ENCODE results near the gene MNAT1. TPM values are rescaled to one million over a fixed set of nuclear protein-coding genes. Genes with fewer than 3 reads are reported as not detected.
"Not testable (repeated sequence)": the region's sequence is repeated elsewhere in the genome, so short reads cannot be mapped to it uniquely, and the experiment has no call there.

Gene MNAT1
- total RNA-seq, 1 donor from 2014 or later: 42.4 TPM

DNA sequence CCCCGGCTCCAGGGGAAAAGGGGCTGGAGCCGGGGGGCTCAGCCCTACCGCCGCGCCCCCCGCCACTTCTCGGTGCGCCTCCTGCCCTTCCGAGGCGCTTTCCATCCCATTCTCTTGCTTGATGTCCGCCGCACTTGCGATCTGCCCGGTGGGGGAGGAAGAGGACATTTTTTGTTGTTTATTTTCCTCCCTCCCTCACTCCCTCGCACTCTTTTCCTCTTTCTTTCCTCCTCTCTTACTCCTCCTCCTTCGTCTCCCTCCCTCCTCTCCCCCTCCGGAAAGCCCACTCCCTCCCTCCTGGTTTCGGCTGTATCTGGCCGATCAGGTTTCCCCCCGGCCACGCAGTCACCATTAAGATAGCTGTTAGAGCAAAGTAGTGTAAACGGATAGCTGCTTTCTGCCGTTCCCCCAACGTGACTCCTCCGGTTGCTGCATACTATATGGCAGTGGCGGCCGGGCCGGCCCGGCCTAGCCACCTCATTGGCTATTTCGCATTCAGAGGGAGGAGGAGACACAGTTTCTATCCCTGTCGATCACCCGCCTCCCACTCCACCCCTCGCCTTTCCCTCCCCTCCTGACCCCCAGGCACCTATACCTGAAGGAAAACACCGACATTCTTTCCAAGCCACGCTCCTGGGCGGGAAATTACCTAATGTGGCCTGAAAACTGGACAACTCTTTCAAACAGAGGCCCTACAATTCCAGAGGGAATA, 10.5 kb upstream of the MNAT1 start, which contains the start of gene SIX4:
TSS of gene SIX4 (minus strand) at position 445 of the 712 bp plus-strand sequence. CDS start at position 168, 277 bp downstream.
- DNase-seq (ENCODE audit: low spot score): no peak
- Mint-ChIP-seq H3K36me3 (ENCODE audit: low read depth) (peaks cover 6% of the 10 kb centered on the region), H3K27me3 (ENCODE audit: low read depth) (no peaks in the 10 kb centered on the region), H3K9me3 (ENCODE audit: low read depth) (no peaks in the 10 kb centered on the region), H3K27ac (ENCODE audit: unreplicated experiment) (peak within 1 kb of the TSS; percentile 97), H3K4me1 (ENCODE audit: low read depth) (peaks cover 25% of the 10 kb centered on the region), H3K4me3 (ENCODE audit: unreplicated experiment) (peak within 1 kb of the TSS; percentile 86)
- TF ChIP-seq, protein P1, sequence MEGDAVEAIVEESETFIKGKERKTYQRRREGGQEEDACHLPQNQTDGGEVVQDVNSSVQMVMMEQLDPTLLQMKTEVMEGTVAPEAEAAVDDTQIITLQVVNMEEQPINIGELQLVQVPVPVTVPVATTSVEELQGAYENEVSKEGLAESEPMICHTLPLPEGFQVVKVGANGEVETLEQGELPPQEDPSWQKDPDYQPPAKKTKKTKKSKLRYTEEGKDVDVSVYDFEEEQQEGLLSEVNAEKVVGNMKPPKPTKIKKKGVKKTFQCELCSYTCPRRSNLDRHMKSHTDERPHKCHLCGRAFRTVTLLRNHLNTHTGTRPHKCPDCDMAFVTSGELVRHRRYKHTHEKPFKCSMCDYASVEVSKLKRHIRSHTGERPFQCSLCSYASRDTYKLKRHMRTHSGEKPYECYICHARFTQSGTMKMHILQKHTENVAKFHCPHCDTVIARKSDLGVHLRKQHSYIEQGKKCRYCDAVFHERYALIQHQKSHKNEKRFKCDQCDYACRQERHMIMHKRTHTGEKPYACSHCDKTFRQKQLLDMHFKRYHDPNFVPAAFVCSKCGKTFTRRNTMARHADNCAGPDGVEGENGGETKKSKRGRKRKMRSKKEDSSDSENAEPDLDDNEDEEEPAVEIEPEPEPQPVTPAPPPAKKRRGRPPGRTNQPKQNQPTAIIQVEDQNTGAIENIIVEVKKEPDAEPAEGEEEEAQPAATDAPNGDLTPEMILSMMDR (IDR thresholded peaks at IDR 0.05): peak; percentile 23

GRCh38 chr14:60731291-60731690, 3.3 kb upstream of the MNAT1 start:
- not testable (repeated sequence) for H3K27me3 Mint-ChIP-seq (ENCODE audit: low read depth); H3K4me3 Mint-ChIP-seq (ENCODE audit: unreplicated experiment); H3K27ac Mint-ChIP-seq (ENCODE audit: unreplicated experiment); H3K36me3 Mint-ChIP-seq (ENCODE audit: low read depth); H3K9me3 Mint-ChIP-seq (ENCODE audit: low read depth); DNase-seq (ENCODE audit: low spot score)
- H3K4me1 Mint-ChIP-seq (ENCODE audit: low read depth): peaks cover 16% of the 10 kb centered on the region

- Mint-ChIP-seq H3K27me3 (ENCODE audit: low read depth) (no peaks in the 10 kb centered on the region), H3K27ac (ENCODE audit: unreplicated experiment) (no peak overlapping the region), H3K4me3 (ENCODE audit: unreplicated experiment) (no peak overlapping the region), H3K36me3 (ENCODE audit: low read depth) (no peaks in the 10 kb centered on the region), H3K4me1 (ENCODE audit: low read depth) (peaks cover 18% of the 10 kb centered on the region), H3K9me3 (ENCODE audit: low read depth) (peaks cover 2% of the 10 kb centered on the region)
- no peak for DNase-seq (ENCODE audit: low spot score)
- TF ChIP-seq, protein P1 (IDR thresholded peaks at IDR 0.05): no peak
Observed at GRCh38 chr14:60732840-60733483, 1.6 kb upstream of the MNAT1 start.

DNA sequence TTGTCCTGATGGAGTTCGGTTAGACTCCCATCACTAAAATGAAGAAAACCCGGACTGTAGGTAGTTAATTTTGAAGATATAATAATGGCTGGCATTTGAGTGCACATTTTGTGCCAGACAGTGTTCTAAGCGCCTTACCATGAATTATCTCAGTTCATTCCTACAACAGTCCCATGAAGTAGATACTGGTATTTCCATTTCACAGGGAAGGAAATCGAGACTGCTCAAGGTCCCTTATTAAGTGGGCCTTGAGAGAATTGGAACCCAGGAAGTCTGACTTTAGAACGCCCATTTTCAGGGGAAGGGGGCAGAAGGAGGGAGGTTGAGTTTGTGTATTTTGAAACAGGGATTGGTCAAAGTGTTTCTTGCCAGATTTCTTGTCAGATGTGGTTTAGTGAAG, 855 bp downstream of the MNAT1 start:
- Mint-ChIP-seq H3K36me3 (ENCODE audit: low read depth) (no peaks in the 10 kb centered on the region), H3K27ac (ENCODE audit: unreplicated experiment) (peak overlapping the region; percentile 97), H3K4me1 (ENCODE audit: low read depth) (peaks cover 33% of the 10 kb centered on the region), H3K4me3 (ENCODE audit: unreplicated experiment) (peak overlapping the region; percentile 94), H3K27me3 (ENCODE audit: low read depth) (no peaks in the 10 kb centered on the region), H3K9me3 (ENCODE audit: low read depth) (peaks cover 2% of the 10 kb centered on the region)
- DNase-seq (ENCODE audit: low spot score): no peak
- TF ChIP-seq, protein P1 (IDR thresholded peaks at IDR 0.05): no peak

GRCh38 chr14:60736494-60736893, 1.9 kb downstream of the MNAT1 start:
- peak overlapping the region; percentile 97 for H3K27ac Mint-ChIP-seq (ENCODE audit: unreplicated experiment)
- no peaks in the 10 kb centered on the region for H3K36me3 Mint-ChIP-seq (ENCODE audit: low read depth)
- TF ChIP-seq, protein P1 (IDR thresholded peaks at IDR 0.05): no peak
- H3K4me3 Mint-ChIP-seq (ENCODE audit: unreplicated experiment): peak overlapping the region; percentile 94
- peaks cover 33% of the 10 kb centered on the region for H3K4me1 Mint-ChIP-seq (ENCODE audit: low read depth)
- no peaks in the 10 kb centered on the region for H3K27me3 Mint-ChIP-seq (ENCODE audit: low read depth)
- H3K9me3 Mint-ChIP-seq (ENCODE audit: low read depth): no peaks in the 10 kb centered on the region
- no peak for DNase-seq (ENCODE audit: low spot score)
